Right lobe of liver (tissue), 6 donors: ENCODE data around the gene NAALADL2. TPM values are rescaled to one million over a fixed set of nuclear protein-coding genes. Genes with fewer than 3 reads are reported as not detected.

Experiments used
- ATAC-seq, 4 donors: fragments of 200-7000 bp; cut with Tn5 transposase; one replicate each; pipeline ENCODE4 v1.9.1; 2020; ENCODE audit warnings: mild to moderate bottlenecking in 4 of 4, moderate library complexity in 4 of 4
- DNase-seq, 3 donors: peaks; one replicate each; pipeline ENCODE4 v3.0.0-alpha.2; 2020
- H3K27ac ChIP-seq, 3 donors: fragments of 200-600 bp; one replicate each; pipeline ENCODE4 v1.8.0; 2022
- H3K27me3 ChIP-seq, 2 donors: fragments of 200-600 bp; one replicate each; pipeline ENCODE4 v1.8.0; 2022
- H3K36me3 ChIP-seq, 4 donors: fragments of 200-600 bp; sonication (generic) in 1 of 4; one replicate each; pipeline versions ENCODE4 v1.5.1 to v1.8.0; 2017 to 2022; ENCODE audit warnings: control low read depth in 1 of 4
- H3K4me1 ChIP-seq, 4 donors: fragments of 200-600 bp; sonication (generic) in 1 of 4; one replicate each; pipeline versions ENCODE4 v1.5.1 to v1.8.0; 2017 to 2022; ENCODE audit warnings: control low read depth in 1 of 4
- H3K4me3 ChIP-seq, 3 donors: fragments of 200-600 bp; one replicate each; pipeline ENCODE4 v1.8.0; 2022
- H3K9me3 ChIP-seq, 4 donors: fragments of 200-600 bp; sonication (generic) in 1 of 4; one replicate each; pipeline versions ENCODE4 v1.5.1 to v1.8.0; 2017 to 2022; ENCODE audit warnings: control low read depth in 1 of 4
- POLR2A ChIP-seq: fragments of 450-650 bp; IDR thresholded peaks from one replicate; pipeline ENCODE4 v1.6.1; 2017; ENCODE audit warnings: antibody characterized with exemption, mild to moderate bottlenecking
- WGBS: methylation state at CpG from one replicate; pipeline ENCODE4 v1.1.6; 2018; ENCODE audit warnings: low coverage, low lambda C conversion rate; ENCODE audit not compliant: insufficient coverage; ENCODE audit errors: missing lambda C conversion rate; 5-methylcytosine and 5-hydroxymethylcytosine counted together
- intact Hi-C, 2 donors: fragments of 100-400 bp; cut with DNase I; formaldehyde crosslinking; loops; one replicate each; pipeline versions ENCODE4 v1.11.2 to v1.14.1; 2022
- total RNA-seq, 6 experiments: library from RNA; depleted of rRNA in 2 of 6; stranded (reverse); fragments of >200 nt in 2 of 6; fragmentation: NEBNext Ultra II Directional in 3 of 6; extraction: Animal tissue kit (Norgen Biotek cat#: 25700) in 3 of 6; gene quantifications; one replicate each; pipeline versions ENCODE4 v1.1.0 to v1.2.4, GENCODE V29; 2016 to 2023
- TF ChIP-seq, protein P1 (sequence below), 4 donors: fragments of 200-600 bp in 3 of 4; fragments of 450-650 bp in 1 of 4; IDR thresholded peaks; one replicate each; pipeline versions ENCODE4 v1.5.1 to v1.8.0; 2016 to 2022; ENCODE audit warnings: antibody characterized with exemption in 4 of 4, mild to moderate bottlenecking in 2 of 4
- donor health status: DM: no; HTN: yes; CAD: no.
- donor health status: DM: no; HTN: no; CAD: no.
- donor health status: DM: no; HTN: no; CAD: no.
- donor health status: DM: no; HTN: yes; CAD: no.
- donor health status: DM: no; HTN: yes; CAD: no.

NAALADL2 gene
- total RNA-seq, 6 experiments from 2014 or later, result 0.86 to 4.9 (median 3.2) TPM

GRCh38 chr3:175404621-175405020 is 545.5 kb downstream of the NAALADL2 start:
- Histone ChIP-seq H3K4me1 (peaks cover 0 to 10% (median 2%) of the 10 kb centered on the region in 4 donors), H3K27ac (no peak overlapping the region), H3K4me3 (no peak overlapping the region), H3K9me3 (no peaks in the 10 kb centered on the region), H3K27me3 (no peaks in the 10 kb centered on the region), H3K36me3 (no peaks in the 10 kb centered on the region)
- intact Hi-C loops, result no loop called here
- WGBS, result 100% methylated on average over 1 of the region's 1 CpG
- ATAC-seq (no peak), DNase-seq (no peak)
- no peak for TF ChIP-seq POLR2A
- TF ChIP-seq, protein P1, sequence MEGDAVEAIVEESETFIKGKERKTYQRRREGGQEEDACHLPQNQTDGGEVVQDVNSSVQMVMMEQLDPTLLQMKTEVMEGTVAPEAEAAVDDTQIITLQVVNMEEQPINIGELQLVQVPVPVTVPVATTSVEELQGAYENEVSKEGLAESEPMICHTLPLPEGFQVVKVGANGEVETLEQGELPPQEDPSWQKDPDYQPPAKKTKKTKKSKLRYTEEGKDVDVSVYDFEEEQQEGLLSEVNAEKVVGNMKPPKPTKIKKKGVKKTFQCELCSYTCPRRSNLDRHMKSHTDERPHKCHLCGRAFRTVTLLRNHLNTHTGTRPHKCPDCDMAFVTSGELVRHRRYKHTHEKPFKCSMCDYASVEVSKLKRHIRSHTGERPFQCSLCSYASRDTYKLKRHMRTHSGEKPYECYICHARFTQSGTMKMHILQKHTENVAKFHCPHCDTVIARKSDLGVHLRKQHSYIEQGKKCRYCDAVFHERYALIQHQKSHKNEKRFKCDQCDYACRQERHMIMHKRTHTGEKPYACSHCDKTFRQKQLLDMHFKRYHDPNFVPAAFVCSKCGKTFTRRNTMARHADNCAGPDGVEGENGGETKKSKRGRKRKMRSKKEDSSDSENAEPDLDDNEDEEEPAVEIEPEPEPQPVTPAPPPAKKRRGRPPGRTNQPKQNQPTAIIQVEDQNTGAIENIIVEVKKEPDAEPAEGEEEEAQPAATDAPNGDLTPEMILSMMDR (IDR thresholded peaks at IDR 0.05), result no peak

DNA sequence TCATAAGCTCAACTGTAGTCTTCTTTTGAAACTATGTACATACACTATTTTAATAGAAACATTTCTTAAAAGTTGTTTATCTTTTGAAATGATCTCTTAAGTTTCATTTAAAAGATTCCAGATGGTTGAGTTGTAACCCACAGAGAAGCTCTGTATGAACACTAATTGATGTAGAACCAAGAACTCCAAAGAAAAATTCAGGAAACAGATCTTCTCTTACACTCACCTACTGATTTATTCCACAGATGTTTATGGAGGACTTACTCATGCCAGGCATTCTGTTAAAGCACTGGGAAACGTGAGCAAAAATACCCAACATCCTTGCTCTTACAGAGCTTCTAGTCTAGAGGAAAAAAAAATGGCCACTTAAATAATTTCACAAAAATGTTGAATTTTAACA is 551.1 kb downstream of the NAALADL2 start:
- no peak for ATAC-seq
- no peak for TF ChIP-seq POLR2A
- TF ChIP-seq, protein P1 (IDR thresholded peaks at IDR 0.05), result no peak
- Histone ChIP-seq H3K4me1 (no peaks in the 10 kb centered on the region), H3K4me3 (no peak overlapping the region), H3K9me3 (no peaks in the 10 kb centered on the region), H3K27me3 (no peaks in the 10 kb centered on the region), H3K27ac (no peak overlapping the region), H3K36me3 (no peaks in the 10 kb centered on the region)
- WGBS, result 75% methylated on average over 1 of the region's 1 CpG
- intact Hi-C loops, result no loop called here
- DNase-seq, result no peak

GRCh38 chr3:175411405-175411804 is 552.3 kb downstream of the NAALADL2 start:
- 91% methylated on average over 4 of the region's 4 CpGs for WGBS
- intact Hi-C loops, result no loop called here
- no peak for ATAC-seq
- no peak for DNase-seq
- H3K4me1 ChIP-seq, result no peaks in the 10 kb centered on the region
- no peak overlapping the region for H3K4me3 ChIP-seq
- no peaks in the 10 kb centered on the region for H3K9me3 ChIP-seq
- H3K27me3 ChIP-seq, result no peaks in the 10 kb centered on the region
- TF ChIP-seq, protein P1 (IDR thresholded peaks at IDR 0.05), result no peak
- TF ChIP-seq POLR2A, result no peak
- H3K27ac ChIP-seq, result no peak overlapping the region
- H3K36me3 ChIP-seq, result no peaks in the 10 kb centered on the region

GRCh38 chr3:175411946-175412345 is 552.8 kb downstream of the NAALADL2 start:
- Histone ChIP-seq H3K27me3 (no peaks in the 10 kb centered on the region), H3K36me3 (no peaks in the 10 kb centered on the region), H3K9me3 (no peaks in the 10 kb centered on the region), H3K4me1 (no peaks in the 10 kb centered on the region), H3K27ac (no peak overlapping the region), H3K4me3 (no peak overlapping the region)
- ATAC-seq (no peak), DNase-seq (no peak)
- TF ChIP-seq, protein P1 (IDR thresholded peaks at IDR 0.05), result no peak
- no peak for TF ChIP-seq POLR2A
- 81% methylated on average over 6 of the region's 6 CpGs for WGBS
- intact Hi-C loops, result no loop called here

- no peak for TF ChIP-seq POLR2A
- TF ChIP-seq, protein P1 (IDR thresholded peaks at IDR 0.05), result no peak
- no peaks in the 10 kb centered on the region for H3K4me1 ChIP-seq
- DNase-seq, result no peak
- ATAC-seq, result no peak
- no peaks in the 10 kb centered on the region for H3K9me3 ChIP-seq
- no peaks in the 10 kb centered on the region for H3K27me3 ChIP-seq
- H3K36me3 ChIP-seq, result no peaks in the 10 kb centered on the region
- intact Hi-C loops, result no loop called here
- WGBS, result 83% methylated on average over 4 of the region's 4 CpGs
- no peak overlapping the region for H3K4me3 ChIP-seq
- H3K27ac ChIP-seq, result no peak overlapping the region
These were observed 554.8 kb downstream of the NAALADL2 start for GRCh38 chr3:175413926-175414325.
